SH-SY5Y (cell line): ENCODE measurements around the gene EIF5A2.

Experiments
- GATA2 ChIP-seq: IDR thresholded peaks from 2 replicates; pipeline ENCODE4 v1.6.1; 2011; ENCODE audit warnings: mild to moderate bottlenecking, low read depth, low read length
- GATA3 ChIP-seq: IDR thresholded peaks from 2 replicates; pipeline ENCODE4 v1.6.1; 2011; ENCODE audit warnings: low read depth, mild to moderate bottlenecking, low read length, moderate library complexity

Gene EIF5A2

GRCh38 chr3:170908235-170909116, at the start of gene EIF5A2:
TSS of gene EIF5A2 (minus strand) at chr3:170908637. CDS start at chr3:170907806, 831 bp downstream.
- TF ChIP-seq GATA3 = no peak

- TF ChIP-seq GATA3 = no peak
- TF ChIP-seq GATA2 = no peak
Measured at GRCh38 chr3:170956647-170957046, 48.2 kb upstream of the EIF5A2 start.

GRCh38 chr3:170953736-170954135, 45.3 kb upstream of the EIF5A2 start:
- TF ChIP-seq GATA2 (no peak), GATA3 (no peak)

GRCh38 chr3:170953229-170953628, 44.8 kb upstream of the EIF5A2 start:
- TF ChIP-seq GATA3 (no peak), GATA2 (no peak)

GRCh38 chr3:170949211-170949610, 40.8 kb upstream of the EIF5A2 start:
- no peak for TF ChIP-seq GATA2
- no peak for TF ChIP-seq GATA3

GRCh38 chr3:170947018-170947769, 38.8 kb upstream of the EIF5A2 start:
- TF ChIP-seq GATA2 (no peak), GATA3 (no peak)

GRCh38 chr3:170942011-170942410, 33.6 kb upstream of the EIF5A2 start:
- TF ChIP-seq GATA3 (no peak), GATA2 (no peak)

- no peak for TF ChIP-seq GATA2
- TF ChIP-seq GATA3 = no peak
Measured at GRCh38 chr3:170941551-170941950, 33.1 kb upstream of the EIF5A2 start.

GRCh38 chr3:170918715-170919114, 10.3 kb upstream of the EIF5A2 start:
- no peak for TF ChIP-seq GATA2
- TF ChIP-seq GATA3 = no peak

- TF ChIP-seq GATA3 = no peak
- no peak for TF ChIP-seq GATA2
Measured at GRCh38 chr3:170914690-170915089, 6.3 kb upstream of the EIF5A2 start.

- TF ChIP-seq GATA3 (no peak), GATA2 (no peak)
Measured at GRCh38 chr3:170914212-170914611, 5.8 kb upstream of the EIF5A2 start.

GRCh38 chr3:170911051-170911450, 2.6 kb upstream of the EIF5A2 start:
- TF ChIP-seq GATA2 (no peak), GATA3 (no peak)

- TF ChIP-seq GATA2 = no peak
- TF ChIP-seq GATA3 = no peak
Measured at GRCh38 chr3:170910542-170910941, 2.1 kb upstream of the EIF5A2 start.

GRCh38 chr3:170909129-170909903, 879 bp upstream of the EIF5A2 start:
- no peak for TF ChIP-seq GATA2
- no peak for TF ChIP-seq GATA3

- TF ChIP-seq GATA2 (no peak), GATA3 (no peak)
Measured at GRCh38 chr3:170907637-170908234, 701 bp downstream of the EIF5A2 start.
